HG03469 (cell line): ENCODE results near the gene SLC30A1.

ENCODE experiments used
- ATAC-seq: cut with Tn5 transposase; IDR thresholded peaks from one replicate; pipeline ENCODE4 v1.9.1; 2021; ENCODE audit warnings: mild to moderate bottlenecking, moderate library complexity, moderate number of reproducible peaks; ENCODE audit not compliant: unreplicated experiment

SLC30A1 gene

DNA sequence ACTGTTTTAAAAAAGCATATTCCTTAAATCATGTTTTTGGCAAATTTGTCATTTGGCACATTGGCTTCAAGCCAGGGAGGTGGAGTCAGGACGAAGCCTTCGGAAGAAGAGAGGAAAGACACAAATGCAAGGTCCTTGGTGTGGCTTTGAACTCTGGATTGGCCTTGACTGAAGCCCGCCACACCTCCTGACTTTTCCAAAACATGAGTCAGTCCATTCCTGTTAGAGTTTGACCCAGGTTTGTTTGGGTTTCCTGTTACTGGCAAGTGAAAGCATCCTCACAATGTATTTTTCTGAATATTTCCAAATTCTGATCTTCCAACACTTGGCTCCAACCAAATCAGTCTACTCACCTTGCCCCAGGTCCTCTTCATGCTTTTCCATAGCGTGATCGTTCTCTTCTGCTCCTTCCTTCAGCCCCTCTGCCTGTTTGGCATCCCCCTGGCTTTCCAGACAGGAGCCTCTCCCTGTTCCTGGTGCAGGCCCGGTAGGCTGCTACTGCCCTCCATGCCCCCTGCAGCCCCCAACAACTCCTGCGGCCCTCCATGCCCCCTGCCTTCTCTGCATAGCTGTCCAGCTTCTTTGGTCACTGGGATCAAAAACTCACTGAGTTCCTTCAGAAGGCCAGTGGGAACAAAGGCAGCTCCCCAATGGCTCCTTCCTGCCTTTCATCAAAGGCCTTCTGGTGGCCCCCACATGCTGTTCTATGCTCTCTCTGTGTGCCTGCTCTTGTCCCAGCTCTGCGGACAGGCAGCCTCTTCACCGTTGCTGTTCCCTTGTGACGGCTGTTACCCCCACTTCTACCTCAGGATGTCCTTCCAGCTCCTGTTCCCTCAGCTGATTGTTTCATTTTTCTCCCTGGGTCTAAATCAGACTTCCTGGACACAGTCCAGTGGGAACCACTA lies 30.4 kb upstream of the SLC30A1 start:
- no peak for ATAC-seq

DNA sequence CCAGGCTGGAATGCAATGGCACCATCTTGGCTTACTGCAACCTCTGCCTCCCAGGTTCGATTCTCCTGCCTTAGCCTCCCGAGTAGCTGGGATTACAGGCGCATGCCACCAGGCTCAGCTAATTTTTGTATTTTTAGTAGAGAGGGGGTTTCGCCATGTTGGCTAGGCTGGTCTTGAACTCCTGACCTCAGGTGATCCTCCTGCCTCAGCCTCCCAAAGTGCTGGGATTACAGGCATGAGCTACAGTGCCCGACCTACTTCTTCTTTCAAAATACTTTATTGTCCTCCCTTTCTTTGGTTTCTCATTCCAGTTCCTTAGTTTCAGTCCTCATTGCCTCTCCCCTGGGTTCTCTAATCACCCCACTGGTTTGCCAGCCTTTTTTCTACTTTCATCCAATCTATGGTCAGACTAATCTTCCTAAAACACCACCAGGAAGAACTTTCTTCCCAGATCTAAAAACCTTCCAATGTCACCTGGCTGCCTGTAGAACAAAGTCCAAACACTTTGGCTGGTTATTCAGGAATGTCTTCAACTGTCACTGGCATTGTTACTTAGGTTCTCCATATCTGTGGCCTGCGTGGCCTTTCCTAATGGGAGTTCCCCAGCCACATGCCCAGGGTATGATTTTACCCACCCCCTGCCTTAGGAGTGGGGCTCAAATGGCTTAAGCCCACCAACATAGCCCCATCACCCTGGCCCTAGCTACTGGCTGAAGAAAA lies 29.0 kb upstream of the SLC30A1 start:
- no peak for ATAC-seq

DNA sequence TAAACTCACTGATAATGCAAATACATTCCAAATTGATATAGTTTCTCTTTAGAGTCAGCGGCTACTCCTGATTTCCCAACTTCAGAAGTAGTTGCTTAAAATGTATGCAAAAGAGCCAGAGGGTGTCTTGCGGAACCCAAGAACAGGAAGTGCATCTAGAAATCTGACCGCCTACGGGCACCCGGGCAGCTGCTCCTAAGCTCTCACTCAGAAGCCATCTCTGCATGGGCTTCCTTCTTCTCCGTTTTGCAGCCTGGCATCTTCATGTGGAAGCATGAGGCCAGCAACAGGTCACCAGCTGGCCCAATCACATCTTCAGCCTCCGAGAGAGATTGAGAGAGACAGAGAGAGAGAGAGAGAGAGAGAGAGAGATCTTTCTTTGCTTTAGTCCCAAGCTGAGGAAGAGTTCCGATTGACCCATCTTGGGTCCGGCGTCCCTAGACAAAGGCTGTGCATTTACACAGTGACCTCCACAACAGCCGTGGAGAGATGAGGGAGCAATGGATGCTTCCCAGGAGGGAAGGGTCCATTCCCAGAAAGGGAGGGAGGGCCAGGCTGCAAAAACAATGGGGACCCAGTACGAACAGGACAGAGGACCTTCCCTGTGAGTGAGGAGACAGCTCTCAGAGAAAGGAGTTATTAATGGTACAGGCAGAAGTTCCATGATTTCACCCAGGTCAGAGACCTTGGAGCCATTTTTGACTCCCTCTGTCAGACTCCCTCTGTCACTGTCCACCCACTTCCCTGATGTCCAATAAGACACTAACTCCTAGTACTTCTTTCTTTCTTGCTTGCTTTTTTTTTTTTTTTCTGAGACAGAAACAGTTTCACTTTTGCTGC lies 28.2 kb upstream of the SLC30A1 start:
- no peak for ATAC-seq

DNA sequence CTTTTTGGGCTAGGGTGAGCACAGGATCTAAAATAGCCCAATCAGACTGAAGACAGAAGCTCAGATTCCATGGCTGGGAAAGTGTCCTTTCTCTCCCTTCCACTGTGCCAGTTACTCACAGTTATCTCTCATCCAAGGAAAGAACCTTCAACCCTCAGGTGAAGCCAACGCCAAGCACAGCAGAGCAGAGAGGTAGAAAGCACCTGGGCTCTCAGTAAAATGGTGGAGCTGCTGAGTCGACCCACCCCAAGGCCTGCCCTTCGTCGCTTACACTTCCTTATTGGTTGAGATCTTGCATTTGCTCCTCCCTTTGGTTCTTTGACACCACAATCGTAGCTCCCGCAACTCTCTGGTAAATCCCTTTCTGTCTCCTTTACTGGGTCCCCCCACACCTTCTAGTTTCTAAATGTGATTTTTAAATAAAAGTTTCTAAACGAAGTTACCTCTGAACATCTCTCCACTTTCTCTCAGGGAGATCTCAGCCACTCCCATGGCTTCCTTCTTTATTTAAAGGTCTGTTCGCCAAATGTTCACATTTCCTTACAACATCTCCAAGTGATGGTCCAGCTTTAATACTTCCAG lies 27.5 kb upstream of the SLC30A1 start:
- no peak for ATAC-seq

DNA sequence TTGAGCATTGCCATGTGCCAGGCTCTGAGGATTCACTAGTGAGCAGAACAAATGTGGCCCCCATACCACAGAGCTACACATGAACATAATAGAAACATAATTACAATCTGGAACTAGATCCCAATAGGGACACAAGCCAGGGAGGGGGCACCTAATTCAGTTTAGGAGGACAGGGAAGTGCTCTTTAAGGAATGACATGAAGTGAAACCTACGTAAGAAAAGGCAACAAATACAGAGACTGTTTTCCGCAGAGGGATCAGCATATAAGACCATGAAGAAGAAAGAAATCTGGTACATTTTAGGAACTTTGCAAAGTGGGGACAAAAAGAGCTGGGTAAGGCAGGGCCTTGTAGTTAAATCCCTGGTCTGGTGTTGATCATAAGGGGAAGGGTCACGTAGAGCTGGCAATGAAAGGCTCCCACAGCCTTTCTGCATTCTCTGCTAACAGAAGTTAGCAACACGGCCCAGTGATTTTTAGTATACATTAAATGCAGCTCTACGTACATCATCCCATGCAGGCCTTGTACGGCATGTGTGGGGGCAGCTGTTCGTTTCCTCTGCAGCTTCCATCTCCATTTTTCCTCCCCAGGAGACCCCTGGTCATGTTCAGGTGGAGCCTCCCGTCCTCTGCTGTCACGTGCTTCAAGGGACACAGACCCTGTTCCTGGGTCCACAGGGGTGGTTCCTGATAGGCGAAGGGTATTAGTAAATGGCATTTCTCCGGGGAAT lies 26.8 kb upstream of the SLC30A1 start:
- ATAC-seq: no peak

DNA sequence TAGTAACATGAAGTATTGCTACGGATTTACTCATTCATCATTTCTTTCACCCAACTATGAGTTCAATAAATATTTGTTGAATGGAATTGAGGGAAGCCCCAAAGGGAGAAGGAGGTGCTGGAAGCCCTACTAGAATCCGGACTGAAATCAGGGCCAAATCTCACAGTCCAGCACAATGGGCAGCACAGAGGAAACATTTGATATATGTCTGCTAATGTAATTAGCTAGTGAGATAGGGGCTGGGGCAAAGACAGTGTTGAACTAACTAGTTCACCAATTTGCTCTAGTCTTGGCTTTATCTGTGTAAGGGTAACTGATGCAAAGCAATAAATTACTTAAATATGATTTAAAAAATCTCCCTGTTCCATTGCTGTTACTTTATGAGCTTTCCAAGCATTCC lies 26.1 kb upstream of the SLC30A1 start:
- no peak for ATAC-seq

DNA sequence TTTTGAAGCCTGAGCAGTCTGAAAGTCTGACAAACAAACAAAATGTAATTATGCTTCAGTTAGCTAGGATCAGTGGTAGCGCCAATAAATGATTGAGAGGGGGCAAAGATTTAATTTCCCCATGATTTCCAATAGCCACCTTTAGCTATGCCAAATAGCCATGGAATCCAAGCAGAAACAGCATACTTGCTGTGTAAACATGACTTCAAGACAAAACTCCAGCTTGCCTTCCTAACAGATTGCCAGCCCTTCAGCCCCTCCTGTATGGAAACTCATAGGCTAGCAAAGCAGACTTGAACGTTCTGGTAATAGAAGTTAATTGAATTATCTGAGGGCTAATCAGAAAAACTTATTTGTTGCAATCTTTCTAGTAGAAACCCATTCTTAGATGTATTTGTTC lies 25.6 kb upstream of the SLC30A1 start:
- no peak for ATAC-seq

DNA sequence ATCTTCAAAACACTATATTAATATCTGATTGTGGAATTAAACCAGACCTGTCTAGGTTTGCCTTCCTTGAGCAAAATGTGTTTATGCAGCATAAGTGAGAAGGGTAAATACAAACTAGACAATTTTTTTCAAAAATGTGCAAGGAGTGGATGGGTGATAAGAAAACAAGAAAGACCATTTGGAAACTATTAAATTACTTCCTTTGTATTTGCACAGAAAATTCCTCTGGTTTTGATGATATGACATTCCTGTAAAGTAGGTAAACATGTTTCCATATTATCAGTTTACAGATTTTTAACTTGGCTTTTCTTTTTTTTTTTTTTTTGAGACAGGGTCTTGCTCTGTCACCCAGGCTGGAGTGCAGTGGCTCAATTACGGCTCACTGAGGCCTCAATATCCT lies 24.8 kb upstream of the SLC30A1 start:
- ATAC-seq: no peak

DNA sequence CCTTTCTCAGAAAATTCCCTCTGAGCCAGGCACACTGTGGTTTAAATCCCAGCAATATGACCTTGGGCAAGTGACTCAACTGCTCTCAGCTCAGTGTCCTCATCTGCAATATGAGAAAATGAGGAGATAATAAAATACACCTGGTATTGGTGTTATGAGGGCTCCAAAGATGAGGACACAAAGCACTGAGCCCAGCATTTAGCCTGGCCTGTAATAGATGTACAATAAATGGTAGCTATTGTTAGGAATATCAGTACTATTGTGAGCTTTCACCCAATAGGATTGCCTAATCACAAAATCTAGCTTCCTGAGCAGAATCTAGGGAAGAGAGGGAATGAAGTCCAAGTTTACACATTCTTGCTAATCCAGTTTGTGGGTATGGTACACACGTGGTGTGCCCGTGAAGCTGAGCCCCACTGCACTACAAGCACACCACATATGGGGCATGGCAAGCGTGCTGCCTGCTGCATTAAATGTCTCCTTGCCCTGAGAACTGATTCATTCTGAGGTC lies 24.3 kb upstream of the SLC30A1 start:
- ATAC-seq: no peak

DNA sequence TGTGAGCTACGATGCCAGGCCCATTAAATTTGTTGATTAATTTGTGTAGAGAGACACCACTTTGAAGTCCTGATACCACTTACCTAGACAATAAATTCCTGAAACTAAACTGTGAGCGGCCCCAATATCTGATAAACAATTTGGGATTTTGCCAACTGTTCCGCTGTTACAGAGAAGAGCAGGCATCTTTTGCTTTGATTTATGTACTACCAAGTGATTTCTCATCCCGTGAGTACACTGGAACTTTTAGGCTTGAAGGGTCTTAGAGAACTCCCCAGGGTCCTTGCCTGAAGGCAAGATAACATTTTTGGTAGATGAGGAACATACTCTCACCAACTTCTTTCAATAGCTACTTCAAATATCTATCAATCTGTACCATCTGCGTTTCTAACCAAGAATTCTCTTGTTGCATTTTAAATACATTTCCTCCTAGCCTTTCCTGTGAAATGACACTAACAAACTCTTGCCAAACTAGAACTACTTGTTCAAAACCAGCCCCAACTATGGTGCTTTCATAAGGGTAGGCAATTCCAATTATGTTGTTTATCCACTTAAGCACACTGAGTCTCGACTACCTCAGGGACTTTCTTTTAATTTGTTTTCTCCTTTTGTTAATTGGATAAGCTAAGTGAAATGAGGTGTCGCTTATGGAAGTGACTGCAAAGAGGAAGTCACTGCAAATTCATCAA lies 23.2 kb upstream of the SLC30A1 start:
- ATAC-seq: no peak

DNA sequence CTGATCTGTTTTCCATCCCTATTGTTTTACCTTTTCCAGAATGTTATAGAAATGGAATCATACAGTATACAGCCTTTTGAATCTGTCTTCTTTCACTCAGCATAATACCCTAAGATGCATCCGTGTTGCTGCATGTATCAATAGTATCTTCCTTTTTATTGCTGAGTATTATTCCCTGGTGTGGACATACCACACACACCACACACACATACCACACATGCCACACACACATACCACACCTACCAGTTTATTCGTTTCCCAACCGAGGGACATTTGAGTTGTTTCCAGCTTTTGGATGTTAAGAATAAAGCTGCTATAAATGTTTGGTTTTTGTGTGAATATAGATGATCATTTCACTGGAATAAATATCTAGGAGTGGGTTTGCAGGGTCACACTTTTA lies 22.2 kb upstream of the SLC30A1 start:
- no peak for ATAC-seq

DNA sequence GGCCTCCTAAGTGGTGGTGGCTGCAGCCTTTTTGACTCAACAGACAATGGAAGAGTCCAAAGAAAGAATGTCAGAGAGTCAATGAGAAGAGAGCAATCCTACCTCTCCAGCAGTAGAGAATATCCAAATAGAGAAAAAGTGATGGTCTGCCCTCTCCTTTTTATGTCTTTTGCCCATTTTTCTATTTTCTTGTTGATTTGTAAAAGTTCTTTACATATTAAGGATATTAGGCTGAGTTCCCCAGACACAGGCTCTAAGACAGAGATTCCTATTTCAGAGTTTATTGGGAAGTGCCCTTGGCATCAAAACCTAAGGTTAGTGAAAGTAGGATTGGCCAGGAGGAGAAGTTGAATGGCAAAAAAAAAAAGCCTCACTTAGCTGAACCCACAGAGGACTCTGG lies 20.3 kb upstream of the SLC30A1 start:
- no peak for ATAC-seq

DNA sequence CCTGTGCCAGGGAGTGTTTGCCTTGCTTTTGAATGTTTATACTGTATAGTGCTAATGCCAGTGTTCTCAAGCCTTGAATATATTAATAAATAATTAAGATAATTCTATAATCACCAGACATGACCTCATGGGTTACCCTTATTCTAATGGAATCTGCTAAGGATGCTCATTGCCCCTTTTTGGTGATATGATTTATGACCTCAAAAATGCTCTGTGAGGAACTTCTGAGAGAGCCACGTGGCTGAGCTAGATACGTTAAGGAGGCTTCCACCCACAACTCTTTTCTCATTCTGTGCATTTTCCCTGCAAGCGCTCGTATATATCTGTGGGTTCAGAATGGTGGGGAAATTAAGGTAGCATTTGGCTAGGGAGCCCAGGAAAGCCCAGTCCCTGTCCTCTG lies 19.6 kb upstream of the SLC30A1 start:
- ATAC-seq: no peak

DNA sequence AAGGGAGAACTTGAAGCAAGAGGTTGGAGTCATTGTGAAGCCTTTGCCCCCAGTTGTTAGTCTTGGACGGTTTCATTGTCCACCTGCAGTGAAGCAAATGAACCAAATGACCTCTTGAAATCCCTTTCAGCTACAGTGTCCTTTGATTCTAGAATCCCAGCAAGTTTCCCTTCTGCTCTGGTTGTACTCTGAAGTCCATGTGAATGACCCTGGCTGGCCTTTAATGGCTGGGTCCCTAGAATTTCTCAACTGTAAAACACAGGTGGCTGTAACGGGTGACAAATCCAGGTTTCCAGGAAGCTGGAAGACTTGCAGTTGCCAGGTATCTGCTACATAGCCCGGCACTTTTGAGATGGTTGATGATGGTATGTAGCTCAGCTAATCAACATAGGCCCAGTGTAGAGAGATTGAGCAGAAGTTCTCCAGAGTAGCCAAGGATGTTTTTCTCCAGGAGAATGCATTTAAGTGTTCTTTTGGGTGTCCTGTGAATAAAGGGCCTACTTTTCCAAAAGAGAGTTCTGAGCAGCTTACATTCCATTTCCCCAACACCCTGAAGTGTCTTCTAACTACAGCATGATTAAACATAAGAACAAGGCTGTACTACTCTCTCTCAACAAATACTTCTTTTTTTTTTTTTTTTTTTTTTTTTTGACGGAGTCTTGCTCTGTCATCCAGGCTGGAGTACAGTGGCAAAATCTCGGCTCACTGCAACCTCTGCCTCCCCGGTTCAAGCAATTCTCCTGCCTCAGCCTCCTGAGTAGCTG lies 17.6 kb upstream of the SLC30A1 start:
- no peak for ATAC-seq

DNA sequence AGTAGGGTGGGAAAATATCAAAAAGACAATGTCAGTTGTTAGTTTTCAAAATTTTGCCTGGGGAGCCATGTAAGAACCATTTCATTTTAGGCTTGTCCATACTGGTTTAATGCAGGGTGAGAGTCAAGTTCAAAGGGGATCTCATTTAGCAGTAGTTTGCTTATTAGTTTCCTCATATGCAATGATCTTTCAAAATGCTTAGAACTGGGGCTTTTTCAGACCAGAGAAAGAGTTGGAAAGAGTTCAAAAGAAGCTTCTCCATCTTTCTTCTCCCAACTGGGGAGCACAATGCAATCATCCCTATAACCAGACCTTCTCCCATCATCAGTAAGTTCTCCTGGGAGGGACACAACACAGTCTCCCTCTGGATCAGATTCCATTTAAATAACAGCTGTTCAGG lies 16.5 kb upstream of the SLC30A1 start:
- ATAC-seq: no peak

DNA sequence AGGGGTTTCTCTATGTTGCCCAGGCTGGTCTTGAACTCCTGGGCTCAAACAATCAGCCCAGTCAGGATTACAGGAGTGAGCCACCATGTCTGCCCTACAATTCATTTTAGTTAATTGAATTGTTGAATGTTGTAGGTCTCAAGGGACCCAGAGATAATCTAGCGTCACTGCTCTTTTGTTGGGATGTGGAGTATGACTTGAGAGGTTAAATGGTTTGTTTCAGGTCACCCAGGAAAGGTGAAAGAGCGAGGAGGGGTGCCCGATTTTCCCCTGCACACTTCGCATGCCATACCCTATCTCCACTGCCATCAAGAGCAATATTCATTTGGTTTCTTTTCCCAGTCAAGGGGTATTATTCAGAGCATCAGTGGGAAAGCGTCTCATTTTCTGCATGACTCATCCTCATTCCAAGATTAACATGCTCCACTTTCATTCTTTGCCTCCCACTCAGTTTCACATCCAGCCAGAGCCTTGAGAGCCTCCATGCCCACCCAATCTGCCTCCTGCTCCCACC lies 13.1 kb upstream of the SLC30A1 start:
- no peak for ATAC-seq

DNA sequence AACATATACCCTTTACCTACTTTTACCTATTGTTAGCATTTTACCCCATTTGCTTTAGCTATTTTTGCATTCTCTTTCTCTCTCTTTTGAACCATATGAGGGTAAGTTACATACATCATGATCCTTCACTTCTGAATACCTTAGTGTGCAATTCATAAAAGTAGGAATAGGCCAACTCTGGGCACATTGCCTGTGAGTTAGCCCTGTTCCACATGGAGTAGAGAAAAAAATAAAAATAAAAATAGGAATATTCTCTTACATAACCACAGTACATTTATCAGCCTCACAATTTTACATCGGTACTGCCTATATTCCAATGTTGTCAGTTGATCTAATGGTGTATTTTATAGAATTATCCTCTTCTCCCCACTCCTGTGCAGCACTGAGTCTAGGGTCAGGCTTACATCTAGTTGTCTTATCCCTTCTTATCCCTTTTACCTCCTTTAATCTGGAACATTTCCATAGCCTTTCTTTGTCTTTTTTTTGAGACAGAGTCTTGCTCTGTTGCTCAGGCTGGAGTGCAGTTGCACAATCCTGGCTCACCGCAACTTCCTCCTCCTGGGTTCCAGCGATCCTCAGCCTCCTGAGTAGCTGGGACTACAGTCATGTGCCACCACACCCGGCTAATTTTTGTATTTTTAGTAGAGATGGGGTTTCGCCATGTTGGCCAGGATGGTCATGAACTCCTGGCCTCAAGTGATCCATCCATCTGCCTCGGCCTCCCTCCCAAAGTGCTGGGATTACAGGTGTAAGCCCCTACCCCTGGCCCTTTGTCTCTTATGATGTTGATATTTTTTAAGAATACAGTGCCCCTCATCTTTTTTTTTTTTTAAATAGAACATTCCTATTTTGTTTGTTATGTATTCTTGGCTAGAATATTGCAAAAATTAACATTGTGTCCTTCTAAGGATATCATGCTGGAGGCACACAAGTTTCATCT lies 11.1 kb upstream of the SLC30A1 start:
- no peak for ATAC-seq

DNA sequence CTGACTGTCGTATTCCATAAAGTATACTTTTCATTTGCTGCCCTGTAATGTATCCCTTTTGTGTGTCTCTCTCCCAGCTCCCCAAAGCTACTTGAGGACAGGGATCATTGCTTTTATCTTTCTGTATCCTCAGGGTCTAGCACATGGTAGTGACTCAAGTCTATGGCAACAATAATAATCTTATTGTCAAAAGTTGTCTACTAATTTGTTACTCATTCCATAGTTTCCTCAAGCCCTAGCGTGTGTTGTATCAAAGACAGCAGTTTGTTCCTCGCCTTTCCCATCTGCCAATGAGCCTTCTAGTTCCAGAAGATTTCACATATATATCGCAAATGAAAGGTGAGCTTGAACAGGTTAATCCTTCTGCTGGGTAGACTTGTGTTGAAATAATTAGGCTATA lies 9.8 kb upstream of the SLC30A1 start:
- no peak for ATAC-seq
